IPS-15b (cell line): ENCODE data around the gene DLGAP5.

Experiments
- H3K27me3 ChIP-seq: one replicate; pipeline ENCODE4 v1.6.1; 2013; ENCODE audit warnings: low read length; ENCODE audit not compliant: control insufficient read depth, insufficient read depth
- H3K36me3 ChIP-seq: one replicate; pipeline ENCODE4 v1.6.1; 2013; ENCODE audit warnings: low read length; ENCODE audit not compliant: control insufficient read depth, insufficient read depth
- H3K4me1 ChIP-seq: one replicate; pipeline ENCODE4 v1.6.1; 2013; ENCODE audit warnings: mild to moderate bottlenecking, low read length; ENCODE audit not compliant: control insufficient read depth, insufficient read depth
- H3K4me3 ChIP-seq: one replicate; pipeline ENCODE4 v1.5.1; 2013; ENCODE audit warnings: low read depth, low read length
- H3K9ac ChIP-seq: one replicate; pipeline ENCODE4 v1.6.1; 2013; ENCODE audit warnings: low read depth, mild to moderate bottlenecking, low read length
- H3K9me3 ChIP-seq: one replicate; pipeline ENCODE4 v1.6.1; 2013; ENCODE audit warnings: mild to moderate bottlenecking, low read length; ENCODE audit not compliant: control insufficient read depth, insufficient read depth

DLGAP5 gene

GRCh38 chr14:55116246-55117030 is 74.9 kb downstream of the DLGAP5 start:
- H3K27me3 ChIP-seq, result peaks cover 4% of the 10 kb centered on the region
- no peaks in the 10 kb centered on the region for H3K4me1 ChIP-seq
- H3K36me3 ChIP-seq, result no peaks in the 10 kb centered on the region
- H3K9ac ChIP-seq, result no peak overlapping the region
- H3K9me3 ChIP-seq, result no peaks in the 10 kb centered on the region
- H3K4me3 ChIP-seq, result no peak overlapping the region

DNA sequence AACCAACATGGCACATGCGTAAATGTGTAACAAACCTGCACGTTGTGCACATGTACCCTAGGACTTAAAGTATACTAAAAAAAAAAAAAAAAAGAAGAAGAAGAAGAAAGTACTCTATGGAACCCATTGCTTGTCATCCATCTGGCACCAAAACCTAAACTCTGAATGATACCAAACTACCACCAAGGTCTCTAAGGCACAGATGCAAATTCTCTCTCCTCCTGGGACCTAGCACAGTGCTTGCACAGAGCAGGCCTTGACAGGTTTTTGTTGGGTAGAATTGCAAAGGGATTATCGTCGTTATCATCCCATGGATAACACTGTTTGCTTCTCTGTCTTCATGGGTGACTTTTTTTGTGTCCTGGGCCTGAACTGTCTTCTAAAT is 75.5 kb downstream of the DLGAP5 start:
- Histone ChIP-seq H3K9me3 (no peaks in the 10 kb centered on the region), H3K9ac (no peak overlapping the region), H3K4me1 (no peaks in the 10 kb centered on the region), H3K27me3 (peaks cover 4% of the 10 kb centered on the region), H3K4me3 (no peak overlapping the region), H3K36me3 (no peaks in the 10 kb centered on the region)

- Histone ChIP-seq H3K4me3 (no peak overlapping the region), H3K9ac (no peak overlapping the region), H3K9me3 (no peaks in the 10 kb centered on the region), H3K27me3 (peaks cover 4% of the 10 kb centered on the region), H3K36me3 (no peaks in the 10 kb centered on the region), H3K4me1 (no peaks in the 10 kb centered on the region)
Observed at GRCh38 chr14:55115460-55115859, 75.9 kb downstream of the DLGAP5 start.

GRCh38 chr14:55114720-55115119 is 76.7 kb downstream of the DLGAP5 start:
- H3K36me3 ChIP-seq, result no peaks in the 10 kb centered on the region
- H3K9me3 ChIP-seq, result no peaks in the 10 kb centered on the region
- H3K4me1 ChIP-seq, result no peaks in the 10 kb centered on the region
- H3K4me3 ChIP-seq, result no peak overlapping the region
- H3K9ac ChIP-seq, result no peak overlapping the region
- no peaks in the 10 kb centered on the region for H3K27me3 ChIP-seq

DNA sequence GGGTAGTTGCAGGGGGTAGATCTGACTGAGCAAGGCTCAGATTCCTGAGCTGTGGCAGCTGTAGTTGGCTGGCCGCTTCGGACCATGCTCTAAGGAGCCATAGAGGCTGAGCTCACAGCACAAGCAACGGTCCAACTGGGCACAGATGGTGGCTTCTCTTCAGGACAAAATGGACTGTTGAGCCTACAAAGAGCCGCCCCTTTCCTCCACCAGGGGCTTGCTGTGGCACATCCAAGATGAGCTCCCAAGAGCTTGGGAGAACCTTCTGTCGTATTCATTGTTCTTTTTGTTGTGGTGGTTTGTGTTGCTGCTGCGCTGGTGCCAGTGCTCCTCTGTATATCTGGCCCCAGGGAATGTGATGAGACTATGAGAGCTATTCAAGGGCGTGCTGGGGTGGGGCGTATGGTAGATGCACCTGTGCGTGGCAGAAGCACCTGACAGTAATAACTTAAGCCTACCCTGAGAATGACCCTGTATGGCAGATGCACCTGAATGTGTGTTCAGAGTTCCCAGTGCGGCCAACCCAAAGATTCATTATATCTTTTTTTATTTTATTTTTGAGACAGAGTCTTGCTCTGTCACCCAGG is 80.2 kb downstream of the DLGAP5 start:
- Histone ChIP-seq H3K27me3 (no peaks in the 10 kb centered on the region), H3K9me3 (no peaks in the 10 kb centered on the region), H3K4me1 (peaks cover 2% of the 10 kb centered on the region), H3K4me3 (no peak overlapping the region), H3K36me3 (no peaks in the 10 kb centered on the region), H3K9ac (no peak overlapping the region)

GRCh38 chr14:55109836-55110235 is 81.5 kb downstream of the DLGAP5 start:
- H3K4me3 ChIP-seq, result no peak overlapping the region
- no peaks in the 10 kb centered on the region for H3K9me3 ChIP-seq
- no peaks in the 10 kb centered on the region for H3K27me3 ChIP-seq
- no peak overlapping the region for H3K9ac ChIP-seq
- H3K4me1 ChIP-seq, result peaks cover 2% of the 10 kb centered on the region
- no peaks in the 10 kb centered on the region for H3K36me3 ChIP-seq

DNA sequence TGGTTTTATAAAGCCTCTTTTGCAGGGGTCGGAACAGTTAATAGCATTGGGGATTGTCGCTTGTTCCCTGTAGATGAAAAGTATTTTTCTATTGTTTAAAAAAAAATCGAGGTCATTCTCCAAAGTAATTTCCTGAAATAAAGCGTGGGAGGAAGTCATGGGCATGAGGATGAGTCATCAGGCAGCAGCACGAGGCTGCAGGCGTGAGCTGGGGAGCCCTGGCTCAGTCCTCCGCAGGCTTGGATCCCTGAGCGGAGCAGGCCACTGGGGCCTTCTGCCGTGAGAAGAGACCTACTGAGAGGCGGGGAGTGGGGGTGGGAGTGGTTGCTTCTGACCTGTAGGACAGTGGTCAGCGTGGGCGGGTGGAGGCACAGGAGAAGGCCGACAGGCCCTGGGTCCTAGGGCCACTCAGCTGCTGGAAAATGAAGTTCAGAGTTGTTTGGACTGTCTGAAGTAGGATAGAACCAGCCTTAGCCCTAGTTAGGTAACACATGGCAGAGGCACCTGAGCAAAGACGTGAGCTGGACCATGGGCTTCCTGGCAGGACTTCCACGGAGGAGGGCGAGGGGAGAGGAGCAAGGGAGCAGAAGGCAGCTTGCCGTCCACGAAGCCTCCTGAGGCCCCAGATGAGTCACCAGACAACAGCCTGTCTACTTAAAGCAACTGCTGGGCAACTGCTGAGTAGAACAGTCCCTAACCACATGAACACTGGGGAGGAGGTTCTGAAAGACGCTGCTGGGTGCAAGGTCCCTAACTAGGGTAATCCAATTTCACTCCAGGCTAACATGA is 83.4 kb downstream of the DLGAP5 start:
- Histone ChIP-seq H3K4me1 (peaks cover 10% of the 10 kb centered on the region), H3K4me3 (no peak overlapping the region), H3K36me3 (no peaks in the 10 kb centered on the region), H3K9me3 (no peaks in the 10 kb centered on the region), H3K27me3 (no peaks in the 10 kb centered on the region), H3K9ac (no peak overlapping the region)

- no peak overlapping the region for H3K9ac ChIP-seq
- H3K27me3 ChIP-seq, result no peaks in the 10 kb centered on the region
- H3K4me3 ChIP-seq, result no peak overlapping the region
- H3K9me3 ChIP-seq, result no peaks in the 10 kb centered on the region
- H3K4me1 ChIP-seq, result peaks cover 21% of the 10 kb centered on the region
- no peaks in the 10 kb centered on the region for H3K36me3 ChIP-seq
Observed at GRCh38 chr14:55105991-55106390, 85.4 kb downstream of the DLGAP5 start.

- Histone ChIP-seq H3K9me3 (no peaks in the 10 kb centered on the region), H3K36me3 (no peaks in the 10 kb centered on the region), H3K27me3 (no peaks in the 10 kb centered on the region), H3K4me3 (no peak overlapping the region), H3K9ac (no peak overlapping the region), H3K4me1 (peaks cover 21% of the 10 kb centered on the region)
Observed at GRCh38 chr14:55103971-55104954, 87.1 kb downstream of the DLGAP5 start.

GRCh38 chr14:55103005-55103640 is 88.3 kb downstream of the DLGAP5 start:
- Histone ChIP-seq H3K9me3 (no peaks in the 10 kb centered on the region), H3K27me3 (no peaks in the 10 kb centered on the region), H3K36me3 (no peaks in the 10 kb centered on the region), H3K4me1 (peaks cover 20% of the 10 kb centered on the region), H3K4me3 (no peak overlapping the region), H3K9ac (no peak overlapping the region)

DNA sequence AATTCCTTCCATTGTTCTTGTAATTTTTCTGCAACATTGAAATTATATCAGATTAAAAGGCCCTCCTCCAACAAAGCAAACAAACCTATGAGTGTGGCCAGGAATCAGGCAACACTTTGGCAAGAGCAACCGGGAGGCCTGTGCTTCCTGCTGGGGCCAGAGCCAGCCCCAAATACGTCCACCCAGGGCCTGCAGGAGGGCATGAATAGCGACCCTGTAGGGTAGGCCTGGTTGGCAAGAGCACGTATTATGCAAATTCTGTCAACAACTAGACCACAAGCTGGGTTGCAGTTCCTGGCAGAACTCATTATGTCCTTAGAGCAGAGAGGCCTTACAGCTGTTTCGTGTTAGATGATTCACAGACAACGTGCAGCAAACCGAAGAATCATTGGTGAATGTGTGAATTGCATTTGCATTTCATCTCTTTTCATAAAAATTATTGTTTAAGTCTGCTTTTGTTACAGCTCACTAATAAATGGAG is 89.2 kb downstream of the DLGAP5 start:
- Histone ChIP-seq H3K36me3 (no peaks in the 10 kb centered on the region), H3K9me3 (no peaks in the 10 kb centered on the region), H3K9ac (no peak overlapping the region), H3K4me3 (no peak overlapping the region), H3K27me3 (no peaks in the 10 kb centered on the region), H3K4me1 (peaks cover 18% of the 10 kb centered on the region)
